AG04450 (cell line): ENCODE data around the gene BRD3. TPM values are rescaled to one million over a fixed set of nuclear protein-coding genes. Genes with fewer than 3 reads are reported as not detected.
"Not testable (repeated sequence)": the region's sequence is repeated elsewhere in the genome, so short reads cannot be mapped to it uniquely, and the experiment has no call there.

Experiments used
- CTCF ChIA-PET: fragments of 300-600, 350-600 bp; formaldehyde crosslinking; extraction: SDS; loops from one replicate; lab custom pipeline; 2022; ENCODE audit warnings: antibody characterized with exemption, inconsistent platforms; lab: Charles Lee
- POLR2A ChIA-PET: fragments of 350-600 bp; formaldehyde crosslinking; extraction: SDS; loops from one replicate; lab custom pipeline; 2021; ENCODE audit warnings: antibody characterized with exemption, inconsistent platforms; lab: Yijun Ruan, JAX
- DNase-seq: peaks from one replicate; pipeline ENCODE4 v3.0.0-alpha.2; 2011; ENCODE audit warnings: low read depth, low spot score
- H3K27ac ChIP-seq: one replicate; pipeline ENCODE4 v1.5.1; 2012; ENCODE audit warnings: low read depth, low read length, control low read depth
- H3K27me3 ChIP-seq: one replicate; pipeline ENCODE4 v1.6.0; 2012; ENCODE audit warnings: low read length; ENCODE audit not compliant: control insufficient read depth, insufficient read depth
- H3K4me3 ChIP-seq: 2 replicates; pipeline ENCODE4 v1.5.1; 2011; ENCODE audit warnings: mild to moderate bottlenecking, low read depth, low read length, control low read depth
- H3K9me3 ChIP-seq: 2 replicates; pipeline ENCODE4 v1.5.1; 2012; ENCODE audit warnings: low read length; ENCODE audit not compliant: control insufficient read depth, insufficient read depth
- polyA plus RNA-seq: library from polyadenylated mRNA; depleted of rRNA; stranded (reverse); fragments of >200 nt; gene quantifications from 2 replicates; pipeline ENCODE4 v1.2.3, GENCODE V29; 2011
- TF ChIP-seq, protein P1 (sequence below): IDR thresholded peaks from 2 replicates; pipeline ENCODE4 v1.5.1; 2011; ENCODE audit warnings: low read depth, low read length, control low read depth, inconsistent platforms

BRD3 gene
- polyA plus RNA-seq, 1 experiment = 7.1 TPM

DNA sequence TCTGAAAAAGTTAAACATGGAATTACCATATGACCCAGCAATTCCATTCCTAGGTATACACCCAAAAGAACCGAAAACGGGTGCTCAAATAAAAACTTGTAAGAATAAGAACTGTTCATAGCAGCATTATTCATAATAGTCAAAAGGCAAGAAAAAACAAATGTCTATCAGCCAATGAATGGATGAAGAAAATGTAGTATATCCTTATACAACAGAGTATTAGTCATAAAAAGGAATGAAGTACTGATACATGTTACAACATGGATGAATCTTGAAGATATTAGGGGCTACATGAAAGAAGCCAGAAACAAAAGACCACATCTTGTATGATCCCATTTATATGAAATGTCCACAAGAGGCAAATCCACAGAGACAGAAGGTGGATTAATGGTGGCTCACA, 15.6 kb upstream of the BRD3 start:
- Histone ChIP-seq H3K27me3 (peaks cover 12% of the 10 kb centered on the region), H3K27ac (no peak overlapping the region), H3K9me3 (peaks cover 3% of the 10 kb centered on the region), H3K4me3 (no peak overlapping the region)
- ChIA-PET CTCF (no interaction called here), POLR2A (no interaction called here)
- TF ChIP-seq, protein P1, sequence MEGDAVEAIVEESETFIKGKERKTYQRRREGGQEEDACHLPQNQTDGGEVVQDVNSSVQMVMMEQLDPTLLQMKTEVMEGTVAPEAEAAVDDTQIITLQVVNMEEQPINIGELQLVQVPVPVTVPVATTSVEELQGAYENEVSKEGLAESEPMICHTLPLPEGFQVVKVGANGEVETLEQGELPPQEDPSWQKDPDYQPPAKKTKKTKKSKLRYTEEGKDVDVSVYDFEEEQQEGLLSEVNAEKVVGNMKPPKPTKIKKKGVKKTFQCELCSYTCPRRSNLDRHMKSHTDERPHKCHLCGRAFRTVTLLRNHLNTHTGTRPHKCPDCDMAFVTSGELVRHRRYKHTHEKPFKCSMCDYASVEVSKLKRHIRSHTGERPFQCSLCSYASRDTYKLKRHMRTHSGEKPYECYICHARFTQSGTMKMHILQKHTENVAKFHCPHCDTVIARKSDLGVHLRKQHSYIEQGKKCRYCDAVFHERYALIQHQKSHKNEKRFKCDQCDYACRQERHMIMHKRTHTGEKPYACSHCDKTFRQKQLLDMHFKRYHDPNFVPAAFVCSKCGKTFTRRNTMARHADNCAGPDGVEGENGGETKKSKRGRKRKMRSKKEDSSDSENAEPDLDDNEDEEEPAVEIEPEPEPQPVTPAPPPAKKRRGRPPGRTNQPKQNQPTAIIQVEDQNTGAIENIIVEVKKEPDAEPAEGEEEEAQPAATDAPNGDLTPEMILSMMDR = no peak
- no peak for DNase-seq

DNA sequence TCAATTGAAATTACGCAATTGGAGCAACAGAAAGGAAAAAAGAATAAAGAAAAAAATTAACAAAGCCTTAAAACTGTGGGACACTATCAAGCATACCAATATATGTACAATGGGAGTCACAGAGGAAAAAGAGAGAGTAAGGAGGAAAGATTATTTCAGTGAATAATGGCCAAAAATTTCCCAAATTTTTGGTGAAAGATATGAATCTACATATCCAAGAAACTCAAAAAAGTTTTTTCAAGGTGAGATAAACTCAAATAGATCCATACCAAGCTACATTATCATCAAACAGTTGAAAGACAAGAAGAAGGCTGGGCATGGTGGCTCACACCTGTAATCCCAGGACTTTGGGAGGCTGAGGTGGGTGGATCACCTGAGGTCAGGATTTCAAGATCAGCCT, 8.8 kb upstream of the BRD3 start:
- no peak overlapping the region for H3K27ac ChIP-seq
- peaks cover 11% of the 10 kb centered on the region for H3K27me3 ChIP-seq
- TF ChIP-seq, protein P1 = no peak
- ChIA-PET POLR2A (no interaction called here), CTCF (no interaction called here)
- DNase-seq = no peak
- no peak overlapping the region for H3K4me3 ChIP-seq
- peaks cover 3% of the 10 kb centered on the region for H3K9me3 ChIP-seq

DNA sequence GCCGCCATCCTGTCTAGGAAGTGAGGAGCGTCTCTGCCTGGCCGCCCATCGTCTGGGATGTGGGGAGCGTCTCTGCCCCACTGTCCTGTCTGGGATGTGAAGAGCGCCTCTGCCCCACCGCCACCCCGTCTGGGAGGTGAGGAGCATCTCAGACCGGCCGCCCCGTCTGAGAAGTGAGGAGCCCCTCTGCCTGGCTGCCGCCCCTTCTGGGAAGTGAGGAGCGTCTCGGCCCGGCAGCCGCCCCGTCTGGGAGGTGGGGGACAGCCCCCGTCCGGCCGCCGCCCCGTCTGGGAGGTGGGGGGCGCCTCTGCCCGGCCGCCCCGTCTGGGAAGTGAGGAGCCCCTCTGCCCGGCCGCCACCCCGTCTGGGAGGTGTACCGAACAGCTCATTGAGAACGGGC, 7.9 kb upstream of the BRD3 start:
- H3K4me3 ChIP-seq, H3K9me3 ChIP-seq, CTCF ChIA-PET, DNase-seq, POLR2A ChIA-PET, H3K27ac ChIP-seq: not testable (repeated sequence)
- peaks cover 16% of the 10 kb centered on the region for H3K27me3 ChIP-seq

DNA sequence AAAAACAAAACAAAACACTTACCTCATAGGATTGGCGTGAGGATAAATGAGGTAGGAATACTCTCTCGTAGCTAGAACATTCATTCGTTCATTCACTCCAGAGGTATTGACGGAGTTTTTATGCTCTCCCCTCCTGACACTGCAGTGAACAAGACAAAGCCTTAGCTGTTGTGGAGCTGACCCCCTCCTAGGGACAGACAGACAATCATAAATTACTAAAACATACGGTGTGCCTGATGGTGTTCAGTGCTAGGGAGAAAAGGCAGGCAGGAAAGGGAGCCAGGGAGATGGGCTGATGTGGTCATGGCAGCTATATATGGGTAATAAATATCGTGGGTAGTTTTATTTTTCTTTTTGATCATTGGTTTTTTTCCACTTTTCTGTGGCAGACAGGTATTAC, 5.7 kb upstream of the BRD3 start:
- CTCF ChIA-PET = no interaction called here
- DNase-seq = no peak
- POLR2A ChIA-PET = no interaction called here

DNA sequence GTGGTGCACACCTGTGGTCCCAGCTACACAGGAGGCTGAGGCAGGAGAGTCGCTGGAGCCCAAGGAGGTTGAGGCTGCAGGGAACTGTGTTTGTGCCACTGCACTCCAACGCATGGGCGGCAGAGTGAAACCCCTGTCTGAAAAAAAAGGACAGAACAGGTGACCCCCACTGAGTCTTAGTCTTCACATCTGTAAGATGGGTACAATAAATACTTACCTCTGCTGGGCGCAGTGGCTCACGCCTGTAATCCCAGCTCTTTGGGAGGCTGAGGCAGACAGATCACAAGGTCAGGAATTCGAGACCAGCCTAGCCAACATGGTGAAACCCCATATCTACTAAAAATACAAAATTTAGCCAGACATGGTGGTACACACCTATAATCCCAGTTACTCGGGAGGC, 4.9 kb upstream of the BRD3 start:
- DNase-seq, POLR2A ChIA-PET, CTCF ChIA-PET: not testable (repeated sequence)

More for the DNA sequence above, 5.7 kb upstream of the BRD3 start:
- no peak overlapping the region for H3K27ac ChIP-seq
- H3K27me3 ChIP-seq = peaks cover 32% of the 10 kb centered on the region
- no peak overlapping the region for H3K4me3 ChIP-seq
- peaks cover 8% of the 10 kb centered on the region for H3K9me3 ChIP-seq
- TF ChIP-seq, protein P1 = no peak

DNA sequence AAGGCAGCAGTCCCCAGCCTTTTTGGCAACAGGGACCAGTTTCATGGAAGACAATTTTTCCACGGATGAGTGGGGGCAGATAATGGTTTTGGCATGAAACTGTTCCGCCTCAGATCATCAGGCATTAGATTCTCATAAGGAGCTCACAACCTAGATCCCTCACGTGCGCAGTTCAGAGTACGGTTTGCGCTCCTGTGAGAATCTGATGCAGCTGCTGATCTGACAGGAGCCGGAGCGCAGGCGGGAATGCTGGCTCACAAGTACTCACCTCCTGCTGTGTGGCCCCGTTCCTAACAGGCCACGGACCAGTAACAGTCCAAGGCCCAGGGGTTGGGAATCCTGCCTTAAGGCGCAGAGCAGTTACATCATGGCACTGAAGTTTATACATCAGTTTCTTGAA, 3.3 kb upstream of the BRD3 start:
- DNase-seq = no peak
- TF ChIP-seq, protein P1 = no peak
- Histone ChIP-seq H3K27ac (no peak overlapping the region), H3K4me3 (no peak overlapping the region), H3K9me3 (peaks cover 5% of the 10 kb centered on the region; the same call in 1 of the 2 replicates), H3K27me3 (peaks cover 32% of the 10 kb centered on the region)
- POLR2A ChIA-PET = interaction anchor here (0.6 kb wide), 1 partner anchor 62 kb away, joined by 4 read pairs; no protein-coding TSS in a partner anchor
- CTCF ChIA-PET = no interaction called here

More for the DNA sequence above, 4.9 kb upstream of the BRD3 start:
- not testable (repeated sequence) for H3K9me3 ChIP-seq, H3K4me3 ChIP-seq, H3K27ac ChIP-seq
- H3K27me3 ChIP-seq = peaks cover 32% of the 10 kb centered on the region
